GM20431 (cell line): ENCODE data around the gene SORL1.

ENCODE experiments used
- in situ Hi-C: fragments of 300-500 bp; cut with MseI, MboI; formaldehyde crosslinking; loops from one replicate; pipeline ENCODE4 v1.15.0; 2020; ENCODE audit warnings: low sequenced_read_pairs; ENCODE audit not compliant: unreplicated experiment

Gene SORL1

DNA sequence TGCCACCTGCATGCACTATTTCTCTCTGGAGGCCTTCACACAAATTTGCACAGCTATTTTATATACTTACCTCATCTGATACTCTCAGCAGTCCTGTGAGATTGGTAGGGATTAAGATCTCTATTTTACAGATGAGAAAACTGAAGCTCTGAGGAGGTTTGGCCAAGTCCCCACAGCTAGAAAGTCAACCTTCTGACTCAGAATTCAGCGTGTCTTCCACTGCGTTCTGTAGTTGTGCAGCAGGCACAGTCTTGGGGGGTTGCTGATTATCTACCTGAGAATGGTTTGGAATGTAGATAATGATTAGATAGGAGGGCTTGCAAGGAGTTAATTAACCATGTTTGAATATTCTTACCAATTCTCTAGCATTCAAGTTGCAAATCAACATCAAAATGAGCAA, 2.5 kb upstream of the SORL1 start:
- in situ Hi-C loops: no loop called here

DNA sequence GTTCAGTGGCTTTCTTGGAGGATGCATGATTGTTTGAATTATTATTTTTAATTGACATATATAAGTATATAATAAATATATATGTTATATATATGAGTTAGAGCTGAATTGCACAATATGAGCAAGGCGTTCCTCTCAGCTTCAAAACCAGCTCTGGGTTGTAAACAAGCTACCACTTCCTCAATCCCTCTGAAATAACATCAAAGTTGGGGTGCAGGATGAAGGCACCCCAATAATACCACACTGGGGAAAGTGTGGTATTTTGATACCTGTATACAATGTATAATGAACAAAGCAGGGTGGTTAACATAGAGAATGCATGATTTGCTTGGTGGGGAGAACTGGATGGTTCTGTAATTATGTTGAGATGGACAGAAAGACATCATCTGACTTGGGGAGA, 1.7 kb upstream of the SORL1 start:
- in situ Hi-C loops: no loop called here

DNA sequence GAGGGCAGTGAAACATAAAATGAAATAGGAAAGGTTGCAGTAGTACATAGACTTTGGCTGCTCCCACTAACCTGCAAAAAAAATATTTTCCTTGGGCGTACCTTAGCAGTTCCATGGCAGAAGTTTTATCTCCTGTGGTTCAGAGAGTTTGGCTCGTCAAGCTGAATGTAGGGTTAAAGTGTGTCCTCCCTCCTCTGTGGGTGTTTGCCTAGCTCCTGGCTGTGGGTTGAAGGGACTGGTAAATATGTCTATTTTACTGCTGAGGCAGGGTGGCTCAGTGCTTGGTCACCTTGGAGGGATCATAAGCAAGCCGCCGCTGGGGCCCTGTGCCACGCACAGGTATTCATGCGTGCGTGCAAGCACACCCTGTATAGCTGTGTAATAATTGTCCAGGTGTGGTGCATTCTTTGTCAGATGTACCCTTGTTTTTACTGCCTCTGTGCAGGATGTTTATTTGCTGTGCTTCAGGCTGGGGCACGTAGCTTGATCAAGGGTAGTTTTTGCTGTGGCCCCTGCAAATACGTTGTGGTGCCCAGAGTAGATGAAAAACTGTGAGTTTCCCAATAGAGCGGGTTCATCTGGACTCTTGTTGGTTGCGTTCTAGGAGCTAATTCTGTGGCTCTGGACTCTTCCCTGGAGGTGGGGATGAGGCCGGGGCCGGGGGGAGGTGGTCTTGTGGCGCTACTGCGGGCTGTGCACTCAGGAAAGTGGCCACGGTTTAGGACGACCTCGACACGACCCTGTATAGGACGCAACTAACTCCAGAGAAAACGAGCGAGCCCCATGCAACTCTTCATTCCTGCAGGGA, 732 bp upstream of the SORL1 start:
- in situ Hi-C loops: no loop called here

DNA sequence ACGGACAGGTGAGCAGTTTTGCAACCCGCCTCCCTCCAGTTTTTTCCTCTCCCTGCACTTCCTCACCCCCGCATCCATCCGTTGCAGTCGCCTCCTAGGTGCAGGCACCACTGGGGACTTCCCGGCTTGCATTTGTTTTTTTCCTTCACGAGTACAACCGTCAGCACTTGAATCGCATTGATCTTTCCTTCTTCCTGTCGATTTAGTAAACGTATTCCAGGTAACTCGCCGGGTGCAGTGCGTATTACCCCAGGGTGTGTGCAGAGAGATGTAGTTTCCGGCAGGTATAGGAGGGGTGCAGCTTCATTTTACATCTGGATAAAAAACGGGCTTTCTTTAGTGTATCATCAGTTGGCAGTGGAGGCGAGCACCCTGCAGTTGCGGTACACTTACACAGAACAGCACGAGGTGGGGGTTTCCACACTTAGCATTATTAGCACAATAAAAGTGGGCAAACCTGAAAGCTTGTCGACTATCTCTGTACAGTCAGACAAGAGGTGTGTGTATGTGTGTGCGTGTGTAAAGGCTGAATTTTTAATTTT, 566 bp downstream of the SORL1 start, which contains the start of gene SORL1-AS1:
Gene SORL1-AS1, minus strand, starts transcription at position 359 of the 542 bp plus-strand sequence.
- in situ Hi-C loops: no loop called here

DNA sequence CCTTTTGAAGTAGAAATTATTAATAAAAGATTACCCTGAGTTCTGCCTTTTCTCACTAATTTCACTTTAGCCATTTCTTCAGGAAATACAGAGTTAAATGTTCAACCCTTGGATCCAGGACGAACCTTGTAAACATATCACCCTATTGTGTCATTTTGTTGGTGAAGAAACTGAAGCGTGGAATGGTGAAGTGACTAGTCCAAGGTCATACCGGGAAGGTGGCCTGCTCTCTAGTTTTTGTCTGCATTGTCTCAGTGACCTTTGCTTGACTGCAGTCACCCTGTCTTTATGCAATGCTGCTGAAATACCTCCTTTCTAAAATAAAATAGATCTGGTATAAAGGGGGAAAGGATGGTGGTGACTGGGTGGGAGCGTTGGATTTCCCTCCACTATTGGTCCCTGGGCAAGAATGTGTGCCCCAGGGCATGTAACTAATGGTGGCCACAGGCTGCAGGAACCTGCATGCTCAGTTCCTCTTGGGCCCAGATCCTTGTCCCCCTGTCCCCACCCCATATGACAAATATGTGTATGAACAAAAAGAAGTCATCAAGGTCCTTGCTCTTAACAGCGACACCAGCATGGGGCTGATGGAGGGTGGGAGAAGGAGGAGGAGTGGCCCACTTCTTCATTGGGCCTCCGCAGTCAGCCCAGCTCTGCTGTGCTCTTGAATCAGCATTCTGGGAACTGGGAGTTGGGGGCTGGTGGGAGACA, 1.6 kb downstream of the SORL1 start:
- in situ Hi-C loops: no loop called here

DNA sequence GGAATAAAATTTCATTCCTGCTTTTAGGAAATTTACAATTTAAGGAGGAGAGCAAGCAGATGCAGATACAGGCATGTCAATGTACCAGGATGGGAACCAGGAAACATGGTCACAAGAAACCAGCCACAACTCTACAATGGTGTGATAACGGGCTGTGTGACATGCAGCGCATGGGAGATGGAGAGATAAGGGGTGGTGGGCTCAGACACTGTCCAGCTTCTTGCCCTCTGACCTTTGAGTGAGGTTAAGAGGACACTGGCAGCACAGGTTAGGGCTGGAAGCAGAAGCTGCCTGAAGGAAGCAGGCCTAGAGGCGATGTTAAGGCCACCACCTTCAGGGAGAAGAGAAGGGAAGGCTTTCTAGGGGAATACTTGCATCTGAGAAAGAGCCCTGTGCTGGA, 3.0 kb downstream of the SORL1 start:
- in situ Hi-C loops: no loop called here

DNA sequence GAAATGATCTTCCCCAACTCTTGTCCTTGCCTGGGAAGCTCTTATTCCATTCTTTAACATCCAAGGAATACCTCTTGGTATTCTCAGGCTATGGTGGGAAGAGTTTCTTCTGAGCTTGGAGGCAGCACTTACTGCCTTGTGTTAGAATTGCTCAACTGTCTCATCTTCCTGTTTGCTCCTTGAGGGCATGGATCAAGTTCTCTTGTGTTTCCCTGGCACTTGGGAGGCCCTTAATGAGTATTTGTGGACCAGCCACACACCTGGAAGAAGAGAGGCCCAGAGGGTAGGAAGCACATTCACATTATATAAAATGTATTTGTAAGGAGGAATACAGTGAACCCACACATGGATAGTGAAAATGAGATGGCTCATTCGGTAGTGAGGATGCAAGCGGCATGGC, 4.0 kb downstream of the SORL1 start:
- in situ Hi-C loops: no loop called here

DNA sequence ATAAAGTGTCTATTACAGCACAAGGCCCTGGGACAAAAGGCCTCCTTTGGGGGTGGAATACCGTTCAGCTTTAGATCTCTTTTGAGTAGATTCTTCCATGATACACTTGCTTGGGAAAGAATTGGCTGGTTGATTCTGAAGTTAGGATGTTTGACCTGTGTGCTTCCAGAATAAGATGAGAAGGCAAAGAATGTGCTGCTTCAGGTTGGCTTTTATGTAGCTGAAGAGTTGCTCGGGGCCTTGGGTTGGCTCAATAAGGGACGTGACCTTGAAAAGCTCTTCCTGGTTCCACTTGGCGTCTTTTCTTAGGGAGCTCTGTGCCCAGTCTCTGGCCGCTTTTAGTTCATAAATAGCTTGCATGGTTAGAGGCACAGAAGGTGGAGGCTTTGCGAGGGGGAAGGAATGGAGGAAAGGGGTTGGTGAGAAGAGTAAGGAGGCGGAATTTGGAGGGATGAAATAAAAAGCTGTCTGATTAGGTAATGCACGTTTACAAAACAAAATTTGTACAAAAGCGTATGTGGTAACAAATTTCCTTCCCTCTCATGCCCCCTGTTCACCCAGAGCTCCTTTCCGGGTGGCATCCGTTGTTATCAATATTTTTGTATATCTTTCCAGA, 4.8 kb downstream of the SORL1 start:
- in situ Hi-C loops: no loop called here

DNA sequence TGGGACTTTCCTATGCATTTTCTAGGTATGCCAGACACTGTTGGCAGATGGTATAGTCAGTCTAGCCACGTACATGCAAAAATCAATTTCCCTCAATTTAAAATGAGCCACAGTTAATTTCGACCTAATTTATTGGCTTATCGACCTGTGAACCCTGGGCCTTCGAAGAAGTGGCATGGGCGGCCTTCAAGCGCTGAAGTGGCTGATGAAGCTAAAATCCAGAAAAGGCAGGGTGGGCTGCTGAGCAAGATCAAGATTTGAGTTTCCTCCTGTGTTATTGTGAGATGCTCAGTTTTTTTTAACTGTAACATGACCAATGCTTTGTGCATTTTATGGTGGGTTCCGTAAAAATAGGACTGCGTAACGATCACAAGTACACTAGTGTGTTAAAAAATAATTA, 6.4 kb downstream of the SORL1 start:
- in situ Hi-C loops: no loop called here

DNA sequence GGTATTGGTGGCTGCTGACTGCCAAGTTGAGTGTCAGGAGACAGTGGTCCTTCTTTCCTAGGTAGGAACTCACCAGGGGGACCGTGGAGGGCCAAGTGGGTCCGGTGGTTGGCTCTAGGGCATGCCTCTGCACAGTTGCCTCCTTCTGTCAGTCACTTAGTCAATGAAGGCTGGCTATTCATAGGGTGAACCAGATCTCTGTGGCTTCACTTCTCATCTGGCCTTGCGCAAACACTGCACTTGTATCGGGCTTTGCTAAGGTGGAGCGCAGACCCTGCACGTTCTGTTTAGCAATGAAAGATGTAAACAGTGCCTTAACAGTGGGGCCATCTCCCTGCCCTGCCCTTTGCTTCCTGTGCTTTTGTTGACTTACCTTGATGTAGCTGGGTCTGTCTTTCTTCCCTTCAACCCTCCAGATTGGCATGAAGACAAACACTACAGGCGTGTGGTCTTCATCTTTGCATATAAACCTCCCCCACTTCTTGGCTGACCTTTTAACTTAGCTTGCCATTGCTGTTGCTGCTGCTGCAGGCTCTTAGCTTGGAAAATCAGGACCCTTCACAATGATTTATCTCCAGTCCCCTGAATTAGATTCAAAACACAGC, 7.4 kb downstream of the SORL1 start:
- in situ Hi-C loops: no loop called here

DNA sequence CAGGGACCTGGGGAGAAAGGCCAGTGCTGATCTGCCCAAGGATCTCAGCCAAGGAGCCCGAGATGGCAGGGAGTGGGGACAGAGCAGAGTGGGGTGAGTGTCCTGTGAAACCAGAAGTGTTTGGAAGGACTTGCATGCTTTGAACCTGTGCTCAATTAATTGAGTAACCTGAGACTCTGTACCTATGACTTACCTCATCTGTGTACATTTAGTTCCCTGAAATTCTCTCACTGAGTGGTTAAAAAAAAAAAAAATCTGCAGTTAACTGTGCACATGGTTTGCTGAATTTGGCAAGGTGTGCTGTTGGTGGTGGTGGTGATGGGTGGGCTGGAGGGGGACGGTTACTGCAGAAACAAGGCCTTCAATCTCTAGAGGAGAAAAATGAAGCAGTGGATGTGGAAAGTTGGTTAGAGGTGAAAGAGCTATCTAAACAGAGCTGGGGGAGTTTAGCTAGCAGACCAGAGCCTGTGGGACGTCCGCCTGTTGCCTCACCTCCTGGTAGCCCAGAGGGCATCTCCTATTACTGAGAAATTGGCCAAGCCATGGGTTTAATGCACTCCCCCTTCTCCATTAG, 8.9 kb downstream of the SORL1 start:
- in situ Hi-C loops: no loop called here

DNA sequence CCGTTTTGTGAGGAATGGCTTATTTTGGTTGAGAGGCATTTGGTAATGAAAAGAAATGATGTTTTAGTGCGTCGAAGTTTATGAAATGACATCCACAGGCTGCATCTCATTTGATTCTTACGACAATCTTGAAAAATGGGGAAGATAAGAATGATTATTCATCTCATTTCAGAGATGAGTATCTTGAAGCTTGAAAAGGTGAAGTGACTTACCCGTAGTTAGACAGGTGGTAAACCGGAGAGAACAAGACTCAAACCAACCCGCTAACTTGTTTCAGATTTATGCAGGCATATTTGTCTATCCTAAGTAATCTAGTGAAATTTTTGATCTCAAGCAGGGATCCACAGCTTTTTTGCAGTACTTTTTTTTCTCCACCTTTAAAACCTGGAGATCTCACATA, 9.7 kb downstream of the SORL1 start:
- in situ Hi-C loops: no loop called here

DNA sequence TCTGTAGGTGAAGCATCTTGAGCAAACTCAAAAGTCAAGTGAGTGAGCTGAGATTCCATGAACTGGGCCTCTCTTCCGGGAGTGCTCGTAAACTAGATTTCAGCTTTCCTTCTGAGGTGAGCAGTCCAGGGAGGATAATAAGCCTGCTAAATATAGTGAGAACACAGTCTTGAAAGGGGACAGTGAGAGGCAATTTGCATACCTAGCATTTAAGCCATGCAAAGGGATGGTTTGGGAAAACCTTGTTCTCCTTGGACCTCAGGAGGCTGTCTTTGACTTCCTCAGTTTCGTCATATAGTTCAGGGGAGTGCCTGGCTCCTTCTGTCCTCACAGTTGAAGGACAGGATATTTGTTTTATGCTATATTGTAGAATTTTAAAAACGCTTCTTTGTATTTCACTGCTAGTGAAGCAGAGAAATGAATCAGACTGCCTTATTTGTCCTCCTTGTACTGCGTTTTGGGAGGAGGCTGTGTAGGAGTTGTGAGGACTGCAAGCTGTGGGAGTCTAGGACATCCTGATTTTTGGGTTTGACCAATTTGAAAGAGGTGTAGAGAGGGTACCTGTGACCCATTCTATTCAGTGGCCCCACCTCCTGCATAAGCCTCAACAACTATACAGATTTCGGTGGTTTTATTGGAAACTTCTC, 11.7 kb downstream of the SORL1 start:
- in situ Hi-C loops: no loop called here

DNA sequence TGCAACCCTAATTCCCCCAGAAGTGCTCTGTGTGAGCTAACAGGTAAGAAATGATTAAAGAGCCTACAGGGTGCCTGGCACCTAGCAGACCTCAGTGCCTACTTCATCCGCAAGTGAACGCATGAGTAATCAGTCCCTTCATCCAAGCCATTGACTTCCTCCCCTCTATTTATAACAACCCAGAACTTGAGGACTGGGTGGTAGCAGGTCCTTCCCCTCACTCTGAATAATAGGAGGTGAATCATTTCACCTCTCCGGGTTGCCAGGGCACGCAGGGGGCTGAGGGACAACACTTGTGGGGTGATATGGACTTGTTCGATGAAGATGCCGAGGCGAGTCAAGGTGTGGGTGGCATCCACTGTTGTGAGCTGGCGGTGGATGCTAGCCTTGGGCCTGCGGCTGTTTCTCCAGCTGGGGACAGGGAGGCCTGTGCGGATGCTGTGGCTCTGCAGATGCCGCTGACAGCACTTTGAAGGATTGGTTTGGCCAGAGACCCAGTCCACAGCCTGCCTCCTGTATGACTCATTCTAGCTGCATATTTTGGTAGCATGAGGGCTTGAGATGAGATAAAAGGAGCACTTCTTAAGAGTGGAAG, 12.3 kb downstream of the SORL1 start:
- in situ Hi-C loops: no loop called here

DNA sequence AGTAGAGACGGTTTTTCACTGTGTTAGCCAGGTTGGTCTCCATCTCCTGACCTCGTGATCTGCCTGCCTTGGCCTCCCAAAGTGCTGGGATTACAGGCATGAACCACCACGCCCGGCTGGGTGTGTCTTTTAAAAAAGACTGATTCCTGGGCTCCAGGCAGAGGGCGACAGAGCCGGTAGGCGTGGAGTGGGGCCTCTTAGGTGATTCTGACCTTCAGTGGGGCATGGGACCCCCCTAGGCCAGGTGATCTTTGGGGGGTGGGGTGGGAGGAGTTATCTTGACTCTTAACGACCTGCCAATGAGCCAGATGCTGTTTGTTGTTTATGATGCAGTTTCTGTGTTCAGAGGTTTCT, 13.6 kb downstream of the SORL1 start:
- in situ Hi-C loops: no loop called here

DNA sequence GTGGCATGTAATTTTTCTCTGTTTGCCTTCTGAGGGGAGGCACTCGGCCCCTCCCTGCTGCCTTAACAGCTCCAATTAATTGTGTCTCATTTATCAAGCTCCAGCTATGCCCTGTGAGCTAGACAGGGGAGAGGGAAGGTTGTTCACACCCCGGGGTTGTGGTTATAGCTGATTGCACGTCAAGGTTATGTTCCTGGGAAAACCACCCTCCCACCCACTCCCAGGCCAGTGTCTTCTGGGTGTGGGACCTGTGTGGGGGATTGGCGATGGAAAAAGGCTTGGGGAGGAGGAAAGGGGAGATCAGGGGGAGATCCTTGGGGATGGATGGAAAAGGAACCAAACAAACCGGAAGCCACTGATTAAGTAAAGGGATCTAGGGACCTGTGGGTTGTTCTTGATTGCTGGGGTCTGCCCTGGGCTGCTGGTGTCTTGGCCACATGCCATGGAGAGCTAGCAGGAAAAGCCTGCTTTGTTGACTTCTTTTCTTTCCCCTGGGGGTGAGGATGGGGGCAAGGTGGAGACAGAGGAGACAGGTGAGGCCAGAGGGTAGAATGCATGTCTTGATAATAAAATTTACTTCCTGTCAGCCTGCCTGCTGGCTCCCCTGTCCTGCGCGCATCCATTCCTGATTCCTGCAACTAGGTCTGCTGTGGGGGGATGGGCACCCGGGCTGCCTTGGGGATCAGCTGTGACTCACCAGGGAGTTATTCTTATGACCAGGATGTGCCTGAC, 14.1 kb downstream of the SORL1 start:
- in situ Hi-C loops: no loop called here

DNA sequence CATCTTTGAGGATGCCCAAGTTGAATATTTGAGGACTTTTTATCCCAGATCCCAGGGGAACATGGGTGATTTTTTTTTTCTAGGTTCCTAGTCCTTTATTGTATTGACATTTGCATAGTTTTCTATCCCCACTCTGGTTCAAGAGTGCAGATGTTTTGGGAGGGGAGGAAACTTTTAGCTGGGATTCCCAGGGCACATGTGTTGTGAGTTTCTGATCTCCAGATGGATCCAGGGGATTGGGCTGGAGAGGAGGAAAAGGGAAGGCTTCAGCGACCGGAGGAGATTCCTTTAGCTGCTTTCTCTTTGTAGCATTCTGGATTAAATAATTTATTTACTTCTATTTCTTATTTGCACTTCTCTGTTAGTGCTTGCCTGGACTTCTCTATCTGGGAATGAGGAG, 15.4 kb downstream of the SORL1 start:
- in situ Hi-C loops: no loop called here

DNA sequence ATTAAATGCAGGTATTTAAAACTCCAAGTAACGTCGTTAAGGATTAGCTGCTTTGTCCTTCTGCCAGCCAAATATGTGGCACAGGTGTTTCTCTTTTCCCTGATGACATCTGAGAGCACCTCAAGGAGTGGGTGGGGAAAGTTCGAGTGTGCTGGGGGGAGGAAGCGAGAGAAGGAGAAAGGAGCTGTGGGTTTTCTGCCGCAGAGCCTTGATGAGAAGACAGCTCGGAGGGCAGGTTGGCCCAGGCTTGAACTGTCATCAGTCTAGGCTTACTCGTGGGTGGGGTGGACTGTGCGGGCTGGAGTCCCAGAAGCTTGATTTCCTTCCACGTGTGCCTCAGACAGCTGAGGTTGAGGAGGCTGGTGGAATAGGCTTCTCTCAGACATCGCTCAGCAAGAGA, 15.9 kb downstream of the SORL1 start:
- in situ Hi-C loops: no loop called here

DNA sequence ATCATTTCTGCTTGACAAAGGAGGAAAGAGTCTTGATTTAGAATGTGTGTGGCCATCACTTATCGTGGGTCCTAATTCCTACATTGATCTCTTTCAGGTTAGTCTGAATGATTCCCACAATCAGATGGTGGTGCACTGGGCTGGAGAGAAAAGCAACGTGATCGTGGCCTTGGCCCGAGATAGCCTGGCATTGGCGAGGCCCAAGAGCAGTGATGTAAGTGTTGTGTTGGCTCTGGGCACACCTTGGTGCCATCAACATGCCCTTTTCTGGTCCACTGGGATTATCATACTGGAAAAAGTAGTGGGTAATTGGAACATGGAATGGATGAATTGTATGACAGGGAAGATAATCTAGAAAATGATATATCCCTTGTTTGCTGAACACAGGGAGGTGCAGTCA, 17.8 kb downstream of the SORL1 start:
- in situ Hi-C loops: no loop called here
